Measurements from ENCODE around the gene RPRML.

RPRML gene

DNA sequence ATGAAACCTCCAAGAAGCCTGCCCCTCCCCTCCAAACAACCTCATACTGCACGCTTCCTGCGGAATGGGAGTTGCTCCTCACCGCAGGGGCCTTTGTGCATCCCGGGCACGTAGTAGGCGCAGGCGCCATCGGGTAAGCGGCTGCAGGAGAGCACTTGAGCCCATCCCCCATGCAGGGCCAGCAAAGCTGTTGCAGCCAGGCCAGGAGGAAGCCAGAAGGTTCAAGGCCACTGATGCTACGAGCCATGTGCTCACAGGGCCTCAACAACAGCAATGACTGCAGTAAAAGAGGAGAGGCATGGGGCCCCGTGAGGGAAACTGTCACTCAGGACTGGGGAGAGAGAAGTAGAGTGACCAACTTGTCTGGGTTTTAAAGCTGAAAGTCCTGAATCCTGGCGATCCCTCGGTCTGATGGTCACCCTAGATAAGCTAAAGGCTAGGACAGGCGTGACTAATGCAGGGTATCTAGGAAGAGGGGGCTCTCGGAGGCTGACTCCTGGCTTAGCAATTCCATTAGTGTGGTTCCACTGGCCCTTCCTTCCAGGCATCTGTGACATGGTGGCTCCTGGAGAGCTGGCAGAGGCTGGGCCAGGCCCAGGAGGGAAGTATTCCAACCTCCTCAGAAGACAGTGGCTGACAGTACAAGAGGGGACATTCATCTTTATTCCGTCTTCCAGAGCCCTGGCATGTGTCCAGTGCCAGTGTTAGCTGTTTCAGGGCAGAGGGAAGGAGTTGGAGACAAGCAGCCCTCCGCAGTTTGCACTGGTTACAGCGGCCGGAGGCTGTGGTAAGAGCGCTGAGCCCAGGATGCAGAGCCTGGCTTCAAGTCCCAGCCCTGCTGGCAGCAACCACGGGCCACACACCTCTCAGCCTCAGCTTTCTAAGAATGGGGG is 35.3 kb downstream of the RPRML start:
- no peak for DNase-seq

GRCh38 chr17:46943218-46943500 is 35.9 kb downstream of the RPRML start:
- no peak for DNase-seq

DNA sequence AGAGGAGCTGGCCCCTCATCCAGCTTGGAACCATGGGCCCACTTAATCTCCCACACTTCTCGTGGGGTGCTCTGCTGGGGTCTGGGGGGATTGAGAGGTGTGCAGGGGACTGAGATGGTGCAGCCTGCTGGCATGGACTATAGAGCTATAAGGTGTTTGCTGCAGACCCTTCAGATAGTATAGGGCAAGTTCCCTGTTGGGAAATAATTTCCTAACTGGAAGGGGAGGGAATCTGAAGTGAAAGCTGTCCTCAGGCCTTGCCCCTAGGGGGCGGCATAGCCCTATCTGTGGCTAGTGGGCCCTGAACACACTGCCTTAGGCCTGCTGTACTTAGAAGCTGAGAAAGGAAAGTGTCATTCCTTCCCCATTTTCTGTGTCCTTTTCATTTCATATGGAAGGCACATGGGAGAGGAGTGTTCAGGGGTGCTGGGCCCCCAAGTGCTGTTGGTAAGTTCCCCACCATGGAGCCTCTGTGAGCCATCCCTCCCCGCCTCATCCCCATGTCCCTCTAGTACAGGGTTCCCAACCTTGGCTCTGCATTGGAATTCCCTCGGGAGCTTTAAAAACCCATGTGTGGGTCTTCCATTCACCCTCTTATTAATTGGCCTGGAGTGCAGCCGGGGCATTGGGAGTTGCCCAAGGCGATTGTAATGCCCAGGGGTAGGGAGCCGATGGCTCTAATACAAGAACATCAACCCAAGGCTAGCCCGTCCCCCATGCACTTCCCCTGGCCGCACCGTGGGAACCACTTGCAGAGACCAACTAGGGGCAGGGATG is 36.4 kb downstream of the RPRML start:
- peak; percentile 67 for DNase-seq

DNA sequence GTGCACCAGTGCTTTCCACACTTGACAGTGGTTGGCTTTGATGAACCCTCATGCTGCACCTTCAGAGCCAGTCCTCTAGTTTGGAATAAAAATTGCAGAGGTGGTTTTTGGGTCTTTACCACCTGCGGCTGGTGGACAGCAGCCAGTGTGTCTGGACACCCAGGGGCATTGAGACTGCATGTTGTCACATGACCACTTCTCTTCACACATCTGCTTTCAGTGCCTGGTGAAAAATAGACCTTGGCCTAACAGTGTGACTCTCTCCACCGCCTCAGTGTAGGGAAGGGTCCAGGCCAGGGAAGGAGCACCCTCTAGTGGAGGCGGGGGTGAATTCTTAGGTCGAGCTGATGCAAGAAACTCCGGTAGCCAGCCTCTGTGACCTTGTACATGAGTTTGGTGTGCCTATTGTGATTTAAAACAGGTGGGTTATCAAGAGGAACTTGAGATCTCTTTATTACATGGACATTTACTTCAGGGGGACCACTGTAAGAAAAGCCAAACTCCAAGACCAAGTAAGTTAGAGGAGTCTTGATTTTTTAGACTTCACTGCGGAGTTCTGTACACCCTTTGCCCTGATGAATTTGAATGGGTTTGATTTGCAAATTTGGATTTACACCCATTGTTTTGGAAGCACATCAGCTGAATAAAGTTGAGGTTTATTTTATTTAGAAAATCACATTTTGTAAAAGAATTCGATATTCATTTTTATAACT is 38.2 kb downstream of the RPRML start:
- DNase-seq = peak; percentile 59

DNA sequence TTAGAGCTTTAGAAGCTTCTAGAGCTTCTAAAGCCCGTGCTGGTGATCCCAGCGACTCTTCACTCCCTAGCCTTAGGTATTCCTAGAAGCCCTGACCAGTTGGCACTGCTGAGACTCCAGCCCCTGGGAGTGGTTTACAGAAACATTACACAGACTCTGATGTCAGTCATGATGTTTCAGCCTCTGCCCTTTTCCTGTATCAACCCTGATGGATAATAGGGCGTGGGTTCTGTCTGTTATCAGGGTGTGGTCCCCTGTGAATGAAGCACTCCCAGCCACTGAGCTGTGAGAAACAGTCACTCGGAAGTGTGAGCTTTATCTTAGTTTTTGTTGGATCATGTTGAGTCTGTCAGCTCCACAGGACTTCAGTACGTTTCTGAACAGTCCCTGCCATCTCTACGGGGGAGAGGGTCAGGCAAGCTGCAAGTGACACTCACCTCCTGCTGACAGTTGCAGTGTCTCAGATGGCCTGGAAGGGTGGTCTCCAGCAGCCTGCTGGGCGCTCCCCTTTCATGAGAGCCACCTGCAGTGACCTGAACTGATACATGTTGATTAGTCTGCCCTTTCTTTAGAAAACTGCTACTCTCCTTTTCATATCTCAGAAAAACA is 43.3 kb downstream of the RPRML start:
- no peak for DNase-seq

- no peak for DNase-seq
These were observed 47.5 kb downstream of the RPRML start for GRCh38 chr17:46931596-46931995.

DNA sequence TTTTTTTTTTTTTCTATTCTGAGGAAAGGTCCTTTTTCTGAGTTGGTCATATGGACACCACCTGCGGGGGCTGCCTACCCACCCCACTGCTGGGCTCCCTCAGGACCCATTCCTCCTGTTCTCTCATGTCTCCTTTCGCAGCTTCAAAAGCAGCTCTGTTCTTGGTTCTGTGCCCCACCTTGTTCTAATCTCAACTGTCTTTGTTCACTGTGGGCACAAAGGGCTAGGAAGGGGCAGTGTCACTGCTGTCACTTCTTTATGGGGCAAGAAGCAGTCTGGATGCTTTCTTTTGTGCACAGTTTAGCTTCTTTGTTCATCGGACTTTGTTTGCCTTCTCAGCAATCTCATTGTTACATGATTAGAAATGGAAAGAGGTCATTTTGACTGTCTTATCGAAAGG is 49.0 kb downstream of the RPRML start:
- DNase-seq = no peak

- no peak for DNase-seq
These were observed 49.6 kb downstream of the RPRML start for GRCh38 chr17:46929413-46929812.

DNA sequence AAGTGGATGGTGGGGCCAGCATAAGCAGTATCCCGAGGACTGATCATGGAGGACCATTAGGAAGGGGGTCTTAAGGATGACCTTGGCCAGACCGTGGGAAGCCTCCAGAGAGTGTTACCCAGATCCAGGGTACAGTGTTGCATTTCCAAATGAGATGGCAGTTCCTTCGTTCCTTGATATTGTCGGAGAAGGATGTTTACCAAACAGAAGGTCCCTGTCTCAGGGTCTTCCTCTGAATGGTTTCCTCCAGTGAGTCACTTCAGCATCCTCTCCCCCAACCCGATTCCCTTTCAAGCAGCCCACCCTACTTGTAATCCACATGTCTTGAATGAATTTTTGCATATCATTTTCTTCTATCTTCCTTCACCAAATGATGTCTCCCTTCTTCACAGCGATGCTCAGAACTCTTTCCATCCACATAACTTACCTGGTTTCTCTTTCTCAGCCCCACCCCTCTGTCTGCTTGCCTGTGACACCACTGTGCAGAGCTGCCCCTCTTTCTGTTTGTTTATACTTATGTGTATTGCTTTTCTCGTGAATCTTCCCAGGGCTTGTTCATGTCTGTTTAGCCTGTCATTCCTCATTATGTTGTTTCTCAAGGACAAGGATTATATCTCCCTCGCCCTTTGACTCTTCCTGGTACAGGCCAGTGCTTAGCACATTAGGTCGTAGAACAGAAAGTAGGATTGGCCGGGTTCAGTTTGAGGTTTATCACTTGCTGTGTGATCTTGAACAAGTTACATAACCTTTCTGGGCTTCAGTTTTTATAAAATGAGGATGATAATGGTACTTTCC is 50.4 kb downstream of the RPRML start:
- no peak for DNase-seq

All from NCI-H1436 (cell line).